Measurements from ENCODE around the gene ABCB1. TPM values are rescaled to one million over a fixed set of nuclear protein-coding genes. Genes with fewer than 3 reads are reported as not detected.
A peak's percentile ranks its signal among the peaks of the same experiment; 100 is the strongest.

Gene ABCB1
- total RNA-seq, 1 donor from 2014 or later = not detected

DNA sequence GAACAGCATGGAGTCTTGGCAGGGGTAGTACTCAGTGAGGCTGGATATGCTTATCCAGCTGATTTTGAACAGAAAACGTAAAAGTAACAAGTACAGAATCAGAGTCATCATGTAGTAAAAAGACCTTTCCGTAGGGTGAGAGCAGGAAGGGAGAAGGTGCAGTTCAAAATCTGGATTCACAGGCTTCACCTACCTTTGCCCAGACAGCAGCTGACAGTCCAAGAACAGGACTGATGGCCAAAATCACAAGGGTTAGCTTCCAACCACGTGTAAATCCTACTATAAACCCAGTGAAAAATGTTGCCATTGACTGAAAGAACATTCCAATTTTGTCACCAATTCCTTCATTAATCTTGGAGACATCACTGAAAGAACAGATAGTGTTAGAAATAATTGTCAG, 34.8 kb downstream of the ABCB1 start:
- Histone ChIP-seq H3K9me3 (ENCODE audit: low read depth) (no peaks in the 10 kb centered on the region), H3K79me2 (ENCODE audit: low read depth) (no peaks in the 10 kb centered on the region), H2AFZ (replicated peaks) (no peak overlapping the region), H3K4me1 (no peaks in the 10 kb centered on the region), H3F3A (ENCODE audit: low read depth) (no peaks in the 10 kb centered on the region), H3K4me2 (no peak overlapping the region), H3K27me3 (no peaks in the 10 kb centered on the region), H3K27ac (no peak overlapping the region), H3K4me3 (no peak overlapping the region), H3K36me3 (no peaks in the 10 kb centered on the region), H3K9ac (no peak overlapping the region), H4K20me1 (ENCODE audit: low read depth) (no peaks in the 10 kb centered on the region)
- TF ChIP-seq EZH2phosphoT487 (IDR thresholded peaks at IDR 0.05) (no peak), EZH2 (IDR thresholded peaks at IDR 0.05) (no peak)
- TF ChIP-seq, protein P1, sequence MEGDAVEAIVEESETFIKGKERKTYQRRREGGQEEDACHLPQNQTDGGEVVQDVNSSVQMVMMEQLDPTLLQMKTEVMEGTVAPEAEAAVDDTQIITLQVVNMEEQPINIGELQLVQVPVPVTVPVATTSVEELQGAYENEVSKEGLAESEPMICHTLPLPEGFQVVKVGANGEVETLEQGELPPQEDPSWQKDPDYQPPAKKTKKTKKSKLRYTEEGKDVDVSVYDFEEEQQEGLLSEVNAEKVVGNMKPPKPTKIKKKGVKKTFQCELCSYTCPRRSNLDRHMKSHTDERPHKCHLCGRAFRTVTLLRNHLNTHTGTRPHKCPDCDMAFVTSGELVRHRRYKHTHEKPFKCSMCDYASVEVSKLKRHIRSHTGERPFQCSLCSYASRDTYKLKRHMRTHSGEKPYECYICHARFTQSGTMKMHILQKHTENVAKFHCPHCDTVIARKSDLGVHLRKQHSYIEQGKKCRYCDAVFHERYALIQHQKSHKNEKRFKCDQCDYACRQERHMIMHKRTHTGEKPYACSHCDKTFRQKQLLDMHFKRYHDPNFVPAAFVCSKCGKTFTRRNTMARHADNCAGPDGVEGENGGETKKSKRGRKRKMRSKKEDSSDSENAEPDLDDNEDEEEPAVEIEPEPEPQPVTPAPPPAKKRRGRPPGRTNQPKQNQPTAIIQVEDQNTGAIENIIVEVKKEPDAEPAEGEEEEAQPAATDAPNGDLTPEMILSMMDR (IDR thresholded peaks at IDR 0.05) = no peak
- no peak overlapping the region for H3K4me3 Mint-ChIP-seq
- no peak overlapping the region for H3K27ac Mint-ChIP-seq
- H3K4me1 Mint-ChIP-seq = no peaks in the 10 kb centered on the region
- H3K27me3 Mint-ChIP-seq (ENCODE audit: insufficient read depth, low read depth) = no peaks in the 10 kb centered on the region
- no peak for DNase-seq (ENCODE audit: low spot score)
- no peaks in the 10 kb centered on the region for H3K9me3 Mint-ChIP-seq
- H3K36me3 Mint-ChIP-seq = no peaks in the 10 kb centered on the region

DNA sequence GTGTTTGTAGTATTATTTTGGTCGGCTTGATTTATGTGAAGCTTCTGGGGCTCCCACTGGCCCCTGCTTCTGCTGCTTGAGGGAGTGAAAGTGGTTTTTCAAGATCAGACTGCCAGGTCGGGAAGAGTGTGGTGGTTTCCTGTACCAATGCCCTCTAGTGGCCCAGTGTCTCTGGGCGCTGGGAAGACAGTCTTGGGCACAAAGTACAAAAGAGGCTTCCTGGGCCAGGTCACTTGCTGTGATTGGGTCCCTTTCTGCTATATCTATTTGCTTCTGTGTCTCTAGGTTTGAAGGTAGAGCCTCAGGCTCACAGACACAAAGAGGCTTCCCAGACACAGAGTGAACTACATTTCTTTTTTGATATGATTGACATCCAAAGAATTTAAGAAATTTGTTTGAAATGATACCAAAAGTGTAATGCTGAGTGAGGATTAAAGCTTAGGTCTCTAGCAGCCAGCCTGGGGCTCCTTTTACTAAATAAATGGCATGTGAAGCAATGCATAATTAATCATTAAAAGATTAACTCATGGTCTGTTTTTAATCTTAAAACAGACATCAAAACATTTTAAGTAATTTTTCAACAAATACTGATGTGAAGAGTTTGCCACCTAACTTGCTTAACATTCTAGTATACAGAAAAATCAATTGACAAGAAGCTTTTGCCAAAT, 36.3 kb downstream of the ABCB1 start:
- no peaks in the 10 kb centered on the region for H3K27me3 ChIP-seq
- H3K4me1 ChIP-seq = no peaks in the 10 kb centered on the region
- no peaks in the 10 kb centered on the region for H4K20me1 ChIP-seq (ENCODE audit: low read depth)
- no peak overlapping the region for H3K27ac ChIP-seq
- no peak overlapping the region for H3K27ac Mint-ChIP-seq
- no peaks in the 10 kb centered on the region for H3K79me2 ChIP-seq (ENCODE audit: low read depth)
- no peaks in the 10 kb centered on the region for H3K9me3 Mint-ChIP-seq
- H3K36me3 ChIP-seq = no peaks in the 10 kb centered on the region
- TF ChIP-seq, protein P1 (IDR thresholded peaks at IDR 0.05) = peak; percentile 65
- no peak for TF ChIP-seq EZH2phosphoT487 (IDR thresholded peaks at IDR 0.05)
- no peak overlapping the region for H3K4me3 Mint-ChIP-seq
- no peaks in the 10 kb centered on the region for H3K36me3 Mint-ChIP-seq
- peak overlapping the region; percentile 73 for H2AFZ ChIP-seq (replicated peaks)
- no peak overlapping the region for H3K9ac ChIP-seq
- no peaks in the 10 kb centered on the region for H3F3A ChIP-seq (ENCODE audit: low read depth)
- DNase-seq (ENCODE audit: low spot score) = peak; percentile 60
- H3K4me2 ChIP-seq = no peak overlapping the region
- H3K4me1 Mint-ChIP-seq = no peaks in the 10 kb centered on the region
- H3K27me3 Mint-ChIP-seq (ENCODE audit: insufficient read depth, low read depth) = no peaks in the 10 kb centered on the region
- no peaks in the 10 kb centered on the region for H3K9me3 ChIP-seq (ENCODE audit: low read depth)
- no peak overlapping the region for H3K4me3 ChIP-seq

DNA sequence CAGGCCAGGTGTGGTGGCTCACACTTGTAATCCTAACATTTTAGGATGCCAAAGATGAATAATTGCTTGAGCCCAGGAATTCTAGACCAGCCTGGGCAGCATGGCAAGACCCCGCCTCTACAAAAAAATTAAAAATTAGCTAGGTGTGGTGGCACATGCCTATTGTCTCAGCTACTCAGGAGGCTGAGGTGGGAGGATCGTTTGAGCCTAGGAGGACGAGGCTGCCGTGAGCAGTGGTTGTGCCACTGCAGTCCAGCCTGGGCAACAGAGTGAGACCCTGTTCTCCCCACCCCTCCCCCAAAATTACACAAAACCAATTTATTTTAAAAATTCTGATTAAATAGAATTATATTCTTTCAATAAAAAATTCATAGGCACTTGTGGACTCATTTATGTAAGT, 39.0 kb downstream of the ABCB1 start:
- DNase-seq (ENCODE audit: low spot score) = no peak
- H3K79me2 ChIP-seq (ENCODE audit: low read depth) = no peaks in the 10 kb centered on the region
- no peaks in the 10 kb centered on the region for H3F3A ChIP-seq (ENCODE audit: low read depth)
- H3K4me2 ChIP-seq = no peak overlapping the region
- H2AFZ ChIP-seq (replicated peaks) = no peak overlapping the region
- no peaks in the 10 kb centered on the region for H3K4me1 ChIP-seq
- Mint-ChIP-seq H3K27me3 (ENCODE audit: insufficient read depth, low read depth) (no peaks in the 10 kb centered on the region), H3K27ac (no peak overlapping the region), H3K36me3 (no peaks in the 10 kb centered on the region), H3K4me1 (no peaks in the 10 kb centered on the region), H3K4me3 (no peak overlapping the region), H3K9me3 (no peaks in the 10 kb centered on the region)
- no peaks in the 10 kb centered on the region for H3K9me3 ChIP-seq (ENCODE audit: low read depth)
- H3K4me3 ChIP-seq = no peak overlapping the region
- H3K9ac ChIP-seq = no peak overlapping the region
- no peak overlapping the region for H3K27ac ChIP-seq
- H4K20me1 ChIP-seq (ENCODE audit: low read depth) = no peaks in the 10 kb centered on the region
- H3K27me3 ChIP-seq = no peaks in the 10 kb centered on the region
- TF ChIP-seq EZH2phosphoT487 (IDR thresholded peaks at IDR 0.05) (no peak), EZH2 (IDR thresholded peaks at IDR 0.05) (no peak)
- TF ChIP-seq, protein P1 (IDR thresholded peaks at IDR 0.05) = no peak
- no peaks in the 10 kb centered on the region for H3K36me3 ChIP-seq
